AG09309 (cell line): ENCODE measurements around the gene RGS9.

Source experiments
- DNase-seq: peaks from one replicate; pipeline ENCODE4 v3.0.0-alpha.2; 2010; ENCODE audit warnings: low read depth
- H3K4me3 ChIP-seq: 2 replicates; pipeline ENCODE4 v1.5.1; 2011; ENCODE audit warnings: mild to moderate bottlenecking, low read depth, low read length, moderate library complexity; ENCODE audit not compliant: control insufficient read depth
- TF ChIP-seq, protein P1 (sequence below): IDR thresholded peaks from 2 replicates; pipeline ENCODE4 v1.5.1; 2011; ENCODE audit warnings: mild to moderate bottlenecking, low read depth, low read length, inconsistent platforms; ENCODE audit not compliant: insufficient read depth, control insufficient read depth; ENCODE audit errors: missing control alignments

The RGS9 gene

DNA sequence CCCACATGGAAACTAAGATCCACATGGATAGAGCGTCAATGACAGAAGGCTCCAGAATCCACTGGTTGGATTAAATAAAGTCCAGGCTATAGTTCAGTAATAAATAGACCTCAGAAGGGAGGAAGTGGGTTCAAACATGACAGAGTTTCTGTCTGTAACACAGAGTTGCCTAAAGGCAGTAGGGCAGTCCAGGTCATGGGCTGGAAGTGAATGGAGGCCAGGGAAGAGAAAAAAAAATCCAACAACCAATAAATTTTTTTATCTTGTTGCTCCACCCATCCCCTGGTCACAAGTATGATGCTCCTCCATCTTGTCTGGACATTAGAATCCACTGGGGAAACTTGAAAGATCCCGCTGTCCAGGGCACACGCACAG, 92.4 kb downstream of the RGS9 start:
- DNase-seq, result no peak
- no peak overlapping the region for H3K4me3 ChIP-seq
- TF ChIP-seq, protein P1, sequence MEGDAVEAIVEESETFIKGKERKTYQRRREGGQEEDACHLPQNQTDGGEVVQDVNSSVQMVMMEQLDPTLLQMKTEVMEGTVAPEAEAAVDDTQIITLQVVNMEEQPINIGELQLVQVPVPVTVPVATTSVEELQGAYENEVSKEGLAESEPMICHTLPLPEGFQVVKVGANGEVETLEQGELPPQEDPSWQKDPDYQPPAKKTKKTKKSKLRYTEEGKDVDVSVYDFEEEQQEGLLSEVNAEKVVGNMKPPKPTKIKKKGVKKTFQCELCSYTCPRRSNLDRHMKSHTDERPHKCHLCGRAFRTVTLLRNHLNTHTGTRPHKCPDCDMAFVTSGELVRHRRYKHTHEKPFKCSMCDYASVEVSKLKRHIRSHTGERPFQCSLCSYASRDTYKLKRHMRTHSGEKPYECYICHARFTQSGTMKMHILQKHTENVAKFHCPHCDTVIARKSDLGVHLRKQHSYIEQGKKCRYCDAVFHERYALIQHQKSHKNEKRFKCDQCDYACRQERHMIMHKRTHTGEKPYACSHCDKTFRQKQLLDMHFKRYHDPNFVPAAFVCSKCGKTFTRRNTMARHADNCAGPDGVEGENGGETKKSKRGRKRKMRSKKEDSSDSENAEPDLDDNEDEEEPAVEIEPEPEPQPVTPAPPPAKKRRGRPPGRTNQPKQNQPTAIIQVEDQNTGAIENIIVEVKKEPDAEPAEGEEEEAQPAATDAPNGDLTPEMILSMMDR, result no peak

DNA sequence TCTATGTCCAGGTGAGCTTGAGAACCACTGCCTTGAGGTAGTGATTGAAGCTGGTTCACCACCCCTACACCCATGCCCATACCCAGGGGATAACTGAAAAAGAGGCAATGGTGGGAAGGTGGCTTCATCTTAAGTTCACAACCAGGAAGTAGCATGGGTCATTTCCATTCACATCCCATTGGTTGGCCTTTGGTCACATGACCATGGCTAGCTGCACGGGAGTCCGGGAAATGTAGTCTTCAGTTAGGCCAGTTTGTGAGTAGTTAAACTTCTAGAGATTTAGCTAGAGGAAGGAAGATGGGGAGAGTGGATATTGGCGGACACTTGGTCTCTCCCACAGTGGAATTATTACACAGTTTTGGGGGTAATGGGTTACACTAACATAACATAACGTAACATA, 92.9 kb downstream of the RGS9 start:
- no peak overlapping the region for H3K4me3 ChIP-seq
- TF ChIP-seq, protein P1, result no peak
- no peak for DNase-seq

DNA sequence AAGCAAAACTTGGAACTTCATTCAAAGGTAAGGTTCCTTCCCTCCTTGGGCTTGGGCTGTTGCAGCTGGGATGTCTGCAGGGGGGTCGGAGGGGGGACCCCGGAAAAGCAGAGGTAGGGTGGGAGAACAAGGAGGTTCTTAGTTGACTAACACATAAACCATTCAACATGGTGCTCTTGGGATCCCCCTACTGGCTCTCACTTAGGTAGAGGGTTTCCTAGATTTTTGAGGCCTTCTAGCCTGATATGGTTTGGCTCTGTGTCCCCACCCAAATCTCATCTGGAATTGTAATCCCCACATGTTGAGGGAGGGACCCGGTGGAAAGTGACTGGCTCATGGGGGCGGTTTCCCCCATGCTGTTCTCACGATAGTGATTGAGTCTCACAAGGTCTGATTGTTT, 93.9 kb downstream of the RGS9 start:
- no peak overlapping the region for H3K4me3 ChIP-seq
- TF ChIP-seq, protein P1, result no peak
- no peak for DNase-seq

DNA sequence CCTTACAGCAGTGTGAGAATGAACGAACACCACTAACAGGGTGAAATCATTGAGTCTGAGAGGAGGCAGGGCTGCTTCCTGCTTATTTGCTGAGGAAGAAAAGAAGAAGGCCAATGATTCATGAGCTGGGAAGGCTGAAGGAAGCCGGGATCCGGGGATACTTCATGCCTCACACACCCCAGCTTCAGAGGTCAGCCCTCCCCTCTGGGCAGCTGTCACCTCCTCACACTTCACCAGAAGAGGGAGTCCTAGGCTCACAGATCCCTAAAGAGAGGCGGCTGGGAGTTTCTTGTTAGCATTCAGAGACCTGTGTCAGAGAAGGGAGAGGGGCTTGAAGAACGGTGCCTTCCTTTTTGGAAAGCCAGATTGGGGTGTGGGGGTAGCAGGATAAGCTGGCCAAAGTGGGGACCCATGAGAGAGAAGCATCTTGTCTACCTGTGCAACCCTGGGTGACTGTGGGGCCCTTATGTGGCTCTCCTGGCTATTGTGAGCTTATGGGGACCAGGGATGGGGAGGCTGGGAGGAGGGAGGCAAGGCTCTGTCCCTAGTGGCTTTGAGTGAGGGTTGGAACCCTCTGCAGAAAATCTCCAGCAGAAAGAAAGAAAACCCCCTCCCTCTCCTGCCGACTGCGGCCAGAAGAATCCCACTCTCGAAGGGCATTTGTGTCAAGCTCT, 94.6 kb downstream of the RGS9 start:
- TF ChIP-seq, protein P1, result peak; percentile 89
- DNase-seq, result peak; percentile 67

DNA sequence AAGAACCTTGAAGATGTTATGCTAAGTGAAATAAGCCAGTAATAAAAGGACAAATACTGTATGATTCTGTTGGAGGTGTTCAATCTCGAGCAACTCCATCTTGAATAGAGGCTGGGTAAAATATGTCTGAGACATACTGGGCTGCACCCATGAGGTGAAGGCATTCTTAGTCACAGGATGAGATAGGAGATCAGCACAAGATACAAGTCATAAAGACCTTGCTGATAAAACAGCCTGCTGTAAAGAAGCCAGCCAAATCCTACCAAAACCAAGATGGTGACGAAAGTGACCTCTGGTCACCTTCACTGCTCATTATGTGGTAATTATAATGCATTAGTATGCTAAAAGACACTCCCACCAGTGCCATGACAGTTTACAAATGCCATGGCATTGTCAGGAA, 98.1 kb downstream of the RGS9 start:
- no peak for DNase-seq
- TF ChIP-seq, protein P1, result no peak
- H3K4me3 ChIP-seq, result no peak overlapping the region

More for the DNA sequence above, 94.6 kb downstream of the RGS9 start:
- no peak overlapping the region for H3K4me3 ChIP-seq

DNA sequence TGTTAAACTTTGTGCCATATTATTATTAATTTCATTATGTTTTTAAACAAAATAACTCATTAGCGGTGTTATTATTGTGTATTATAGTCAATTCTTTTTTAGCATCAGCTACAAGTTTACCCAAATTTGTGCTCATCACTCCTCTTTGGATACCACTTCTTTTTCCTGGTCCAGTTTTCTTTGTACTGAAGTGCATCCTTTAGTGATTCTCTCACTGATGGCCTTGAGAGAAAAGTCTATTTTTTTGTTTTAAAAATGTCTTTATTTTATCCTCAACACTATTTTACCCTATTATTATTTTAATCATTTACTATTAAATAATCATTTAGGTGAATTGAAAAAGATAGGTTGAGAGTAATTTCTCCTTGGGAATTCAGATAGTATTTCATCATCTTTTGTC, 99.2 kb downstream of the RGS9 start:
- DNase-seq, result no peak
- no peak overlapping the region for H3K4me3 ChIP-seq
- TF ChIP-seq, protein P1, result no peak

DNA sequence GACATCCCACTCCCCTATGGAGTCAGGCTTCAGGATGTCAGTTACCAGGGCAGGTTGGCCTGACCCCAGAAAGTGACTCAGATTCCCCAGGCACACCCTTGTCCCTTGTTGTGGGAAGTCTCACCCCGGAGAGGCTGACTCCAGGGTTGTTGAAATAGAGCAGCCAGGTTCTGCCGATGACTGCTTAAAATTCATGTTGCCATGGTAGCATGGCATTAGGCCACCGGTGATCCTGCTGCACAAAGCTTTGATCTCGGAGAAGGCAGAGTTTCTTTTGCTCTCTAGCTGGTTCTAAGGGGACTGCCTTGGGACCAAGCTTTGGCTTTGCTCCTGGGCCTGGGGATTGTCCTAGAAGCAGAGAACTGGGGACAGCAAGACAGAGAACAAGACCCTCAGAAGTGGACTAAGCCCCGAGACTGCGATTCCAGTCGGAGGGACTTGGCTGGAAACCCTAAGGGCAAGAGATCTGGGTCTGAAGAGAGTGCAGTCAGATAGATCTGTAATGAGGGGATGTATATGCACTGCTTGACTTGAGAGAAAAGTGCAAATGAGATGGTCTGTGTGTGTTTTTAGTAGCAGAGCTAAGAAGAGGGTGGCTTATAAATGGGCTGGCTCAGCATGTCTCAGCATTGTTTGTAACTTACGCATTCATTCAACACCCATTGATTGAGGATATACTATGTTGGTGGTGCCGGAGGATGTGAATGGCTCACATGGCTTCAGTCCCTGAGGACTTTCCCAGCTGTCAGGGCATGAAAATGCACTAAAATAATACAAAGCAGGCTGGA, 106.9 kb downstream of the RGS9 start:
- peak; percentile 3 for DNase-seq

More for the DNA sequence above, 106.9 kb downstream of the RGS9 start:
- H3K4me3 ChIP-seq, result no peak overlapping the region
- TF ChIP-seq, protein P1, result no peak
